SK-N-MC (cell line): ENCODE results near the gene ARV1.

Experiments used
- EZH2 ChIP-seq: fragments of 200-600 bp; sonication (generic); IDR thresholded peaks from one replicate; pipeline ENCODE4 v1.6.1; 2017; ENCODE audit warnings: antibody characterized with exemption
- POLR2AphosphoS5 ChIP-seq: IDR thresholded peaks from 2 replicates; pipeline ENCODE4 v1.6.1; 2012; ENCODE audit warnings: mild to moderate bottlenecking, low read depth, low read length, borderline replicate concordance

DNA sequence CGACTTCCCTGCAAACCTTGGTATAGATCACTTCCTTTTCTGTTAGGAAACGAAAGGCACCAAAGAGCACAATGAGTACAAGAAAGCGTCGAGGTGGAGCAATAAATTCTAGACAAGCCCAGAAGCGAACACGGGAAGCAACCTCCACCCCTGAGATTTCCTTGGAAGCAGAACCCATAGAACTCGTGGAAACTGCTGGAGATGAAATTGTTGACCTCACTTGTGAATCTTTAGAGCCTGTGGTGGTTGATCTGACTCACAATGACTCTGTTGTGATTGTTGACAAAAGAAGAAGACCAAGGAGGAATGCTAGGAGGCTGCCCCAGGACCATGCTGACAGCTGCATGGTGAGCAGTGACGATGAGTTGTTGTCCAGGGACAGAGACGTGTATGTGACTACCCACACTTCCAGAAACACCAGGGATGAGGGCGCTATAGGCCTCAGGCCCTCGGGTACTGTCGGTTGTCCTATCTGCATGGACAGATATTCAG is 42.7 kb downstream of the ARV1 start:
- TF ChIP-seq POLR2AphosphoS5, result no peak
- TF ChIP-seq EZH2, result no peak
